Activated gamma-delta T cell treated with anti-CD3 and anti-CD28 coated beads, Interleukin-2, amount 50 U/mL, for 16 hours (primary cell): ENCODE data around the gene GDF7.

ENCODE experiments used
- DNase-seq: peaks from one replicate; pipeline ENCODE4 v3.0.0-alpha.2; 2020; ENCODE audit warnings: low read depth

GDF7 gene

GRCh38 chr2:20674309-20674965, 7.5 kb downstream of the GDF7 start:
- DNase-seq: no peak

DNA sequence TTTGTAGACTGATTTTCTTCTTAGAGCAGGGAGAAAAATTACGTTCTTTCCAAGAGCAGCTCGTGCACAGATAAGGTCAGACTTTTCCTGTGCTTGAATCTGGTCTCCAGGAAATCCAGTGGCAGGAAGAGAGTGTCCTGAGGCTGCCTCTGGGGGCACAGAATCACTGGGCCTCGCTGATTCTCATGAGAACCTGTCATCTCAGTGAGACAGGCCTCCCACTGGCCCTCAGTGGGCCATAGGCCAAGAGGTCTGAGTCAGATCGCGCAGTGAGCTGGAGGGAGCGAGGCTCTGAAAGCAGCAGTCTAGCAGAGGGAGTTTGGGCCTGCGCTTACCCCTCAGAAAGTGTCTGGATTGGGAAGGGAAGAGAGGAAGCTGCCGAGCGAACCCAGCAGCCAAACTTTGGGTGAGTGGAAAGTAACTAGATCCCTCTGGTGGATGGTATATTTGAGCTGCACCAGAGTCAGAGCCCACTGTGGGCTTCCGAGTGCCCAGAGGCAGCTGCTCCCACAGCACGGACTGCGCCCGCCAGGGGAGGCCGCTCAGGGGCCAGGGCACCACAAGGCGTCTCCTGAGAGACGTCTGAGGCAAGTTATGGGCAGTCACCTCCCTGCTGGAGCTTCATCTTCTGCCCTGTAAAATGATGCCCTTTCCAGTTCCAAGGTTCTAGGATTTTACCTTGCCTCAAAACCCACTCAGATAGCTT, 8.2 kb downstream of the GDF7 start:
- no peak for DNase-seq

- DNase-seq: no peak
Measured at GRCh38 chr2:20675701-20676352, 8.9 kb downstream of the GDF7 start.

GRCh38 chr2:20676353-20677215, 9.6 kb downstream of the GDF7 start:
- no peak for DNase-seq

DNA sequence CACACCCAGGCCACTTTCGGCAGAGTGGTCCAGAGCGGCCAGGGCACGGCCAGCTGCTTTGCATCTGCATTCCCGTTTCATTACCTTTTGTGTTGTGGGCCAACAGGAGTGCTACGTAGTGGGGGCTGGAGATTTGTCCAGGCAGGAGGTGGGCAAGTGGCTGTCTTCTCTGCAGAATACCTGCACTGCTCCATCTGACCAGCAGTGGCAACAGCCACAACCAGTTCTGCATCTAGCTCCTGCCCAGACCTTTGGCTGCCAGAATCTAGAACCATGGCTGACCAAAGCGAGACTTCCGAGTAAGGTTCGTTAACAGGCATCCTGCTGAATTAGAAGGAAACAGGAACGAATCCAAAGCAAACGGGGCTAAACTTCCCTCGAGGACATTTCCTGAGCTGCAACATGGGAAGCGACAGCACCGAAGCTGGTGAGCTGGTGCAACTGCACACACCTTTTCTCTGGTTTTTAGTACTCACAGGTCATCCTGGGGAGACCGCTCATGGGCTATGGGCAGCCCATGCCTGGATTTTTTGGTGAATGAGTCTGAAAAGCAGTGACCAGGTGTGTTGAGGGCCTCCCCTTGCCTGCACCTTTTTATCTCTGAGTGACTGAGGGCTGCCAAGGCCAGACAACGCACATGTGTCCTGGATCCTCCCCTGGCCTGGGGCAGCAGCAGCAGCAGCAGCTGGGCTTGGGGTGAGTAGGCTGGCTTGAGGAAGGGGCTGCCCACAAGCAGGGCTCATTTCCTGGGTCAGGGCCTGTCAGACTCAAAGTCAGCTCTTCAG, 10.5 kb downstream of the GDF7 start:
- DNase-seq: no peak

GRCh38 chr2:20678086-20678395, 11.1 kb downstream of the GDF7 start:
- no peak for DNase-seq

GRCh38 chr2:20678780-20679179, 11.8 kb downstream of the GDF7 start:
- DNase-seq: no peak

DNA sequence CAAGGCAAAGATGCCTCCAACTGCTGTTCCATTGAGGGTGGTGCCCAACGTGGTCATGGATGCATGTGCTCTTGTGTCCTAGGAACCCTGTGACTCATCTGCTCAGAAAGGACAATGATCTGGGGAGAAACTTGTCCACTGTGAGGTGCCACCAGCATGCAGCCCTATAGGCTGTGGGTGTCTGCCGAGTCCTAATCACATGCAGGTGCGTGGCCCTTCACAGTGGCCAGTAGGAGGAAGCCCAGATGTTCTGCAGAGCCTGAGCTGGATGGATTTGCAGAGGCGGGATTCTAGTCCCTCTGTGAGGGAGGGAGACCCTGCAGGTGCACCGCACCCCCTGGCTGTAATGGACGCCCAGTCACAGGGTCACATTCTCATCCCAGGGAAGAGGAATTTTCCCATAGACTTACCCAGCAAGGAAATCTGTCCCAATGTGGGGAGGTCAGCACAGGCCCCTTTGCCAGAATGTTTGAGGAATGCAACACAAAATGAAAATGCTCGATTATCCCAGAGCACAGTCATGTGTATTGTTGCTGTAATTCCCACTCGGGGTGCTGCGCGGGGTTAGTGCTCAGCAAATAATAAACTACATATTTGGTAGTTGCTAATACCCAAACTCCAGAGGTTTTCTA, 13.9 kb downstream of the GDF7 start:
- no peak for DNase-seq

GRCh38 chr2:20682167-20682920, 15.4 kb downstream of the GDF7 start:
- DNase-seq: no peak

DNA sequence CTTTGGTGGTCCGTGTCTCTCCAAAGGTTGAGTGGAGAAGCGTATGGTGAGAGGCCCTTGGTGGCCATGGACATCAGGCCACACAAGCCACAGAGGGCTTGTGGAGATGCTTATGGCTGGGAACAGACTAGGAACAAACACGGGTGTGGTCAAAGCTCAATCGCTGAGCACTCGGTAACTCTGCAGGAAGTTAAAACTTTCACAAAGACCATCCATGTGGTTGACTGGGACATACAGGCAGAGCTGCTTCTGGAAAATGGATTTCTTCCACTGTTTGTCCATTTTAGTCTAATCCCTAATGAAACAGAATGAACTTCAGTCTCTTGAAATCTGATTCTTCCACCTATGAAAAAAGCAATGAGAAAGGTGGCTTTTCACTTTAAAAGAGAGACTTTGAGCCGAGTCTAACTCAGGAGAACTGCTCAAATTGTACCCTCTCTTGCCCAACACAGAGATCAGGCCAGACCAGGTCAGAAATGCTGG, 17.7 kb downstream of the GDF7 start:
- no peak for DNase-seq

DNA sequence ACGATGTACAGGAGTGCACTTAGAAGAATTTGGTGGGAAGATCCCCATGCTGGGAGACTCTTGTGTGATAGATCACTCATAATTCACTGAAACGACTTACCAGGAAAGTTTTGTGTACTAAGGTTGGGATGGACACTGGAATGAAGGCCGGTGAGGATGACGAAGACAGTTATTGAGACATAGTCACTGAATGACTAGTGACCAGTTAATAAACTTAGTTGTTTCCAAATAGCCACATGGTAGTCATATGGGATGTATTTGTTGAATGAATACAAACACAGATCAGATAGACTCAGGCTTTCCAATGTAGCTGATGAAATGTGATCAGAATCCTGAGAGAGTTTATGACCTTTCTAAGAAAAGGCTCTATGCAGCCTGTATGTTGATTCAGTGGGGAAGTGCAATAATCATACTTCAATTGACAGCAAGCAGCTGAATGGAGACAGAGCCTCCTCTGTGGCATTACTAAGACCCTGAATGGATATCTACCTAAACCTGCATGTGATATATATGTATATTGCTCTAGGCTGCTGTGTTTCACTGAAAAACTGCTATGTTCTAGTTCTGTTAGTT, 20.4 kb downstream of the GDF7 start:
- DNase-seq: no peak

DNA sequence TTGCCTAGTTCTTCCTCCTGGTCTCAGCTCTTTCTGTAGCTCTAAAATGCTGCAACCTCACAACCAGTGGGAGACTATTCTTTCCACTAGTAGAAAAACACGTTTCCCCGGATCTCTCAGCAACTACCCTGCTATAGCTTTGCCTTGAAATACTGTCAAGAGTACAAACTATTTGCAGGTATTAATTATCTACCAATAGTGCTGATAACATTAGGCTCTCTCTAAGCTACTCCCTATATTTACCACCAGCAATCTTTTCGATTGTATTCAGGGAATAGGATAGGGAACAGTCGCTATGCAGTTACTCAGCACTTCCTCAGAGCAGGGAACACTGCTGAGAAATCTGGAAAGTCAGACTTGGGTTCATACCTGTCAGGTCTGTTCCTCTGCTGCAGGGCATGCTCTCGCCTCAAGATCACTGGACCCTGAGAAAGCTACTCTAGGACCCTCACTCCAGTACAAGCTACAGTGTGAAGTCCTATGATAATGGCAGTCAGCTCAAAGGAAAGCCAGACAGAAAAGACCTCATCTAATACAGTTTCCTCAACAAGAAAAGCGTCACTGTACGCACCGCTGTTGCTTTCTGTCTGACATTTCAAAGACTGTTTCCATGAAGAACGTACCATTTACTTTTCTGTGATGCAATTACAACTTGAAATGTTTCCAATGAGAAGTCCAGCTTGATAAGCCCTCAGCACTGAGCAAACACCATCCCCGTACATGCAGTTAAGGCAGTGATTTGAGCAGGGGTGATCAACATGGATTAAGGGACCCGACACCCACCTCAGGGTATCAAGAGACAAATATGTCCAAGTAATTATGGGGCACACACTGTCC, 22.7 kb downstream of the GDF7 start:
- no peak for DNase-seq

GRCh38 chr2:20691076-20691734, 24.3 kb downstream of the GDF7 start:
- DNase-seq: no peak

DNA sequence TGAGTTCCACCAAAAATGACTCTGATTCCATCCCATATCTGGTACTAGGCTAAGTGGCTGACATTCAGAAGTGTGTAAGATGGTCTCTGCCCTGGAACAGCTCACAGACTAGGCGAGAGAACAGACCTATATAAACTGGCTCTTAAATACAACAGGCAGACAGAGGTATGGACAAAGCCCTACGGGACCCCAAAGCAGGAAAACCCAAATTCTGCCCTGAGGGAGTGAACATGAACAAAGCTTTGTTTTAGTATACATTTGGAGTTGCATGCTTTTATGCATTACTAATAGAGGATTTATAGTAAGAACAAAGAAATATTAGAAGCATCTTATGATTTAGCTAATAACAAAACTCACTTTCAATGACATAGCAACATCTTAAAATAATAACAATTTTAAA, 25.1 kb downstream of the GDF7 start:
- no peak for DNase-seq

- DNase-seq: no peak
Measured at GRCh38 chr2:20693317-20693716, 26.4 kb downstream of the GDF7 start.

DNA sequence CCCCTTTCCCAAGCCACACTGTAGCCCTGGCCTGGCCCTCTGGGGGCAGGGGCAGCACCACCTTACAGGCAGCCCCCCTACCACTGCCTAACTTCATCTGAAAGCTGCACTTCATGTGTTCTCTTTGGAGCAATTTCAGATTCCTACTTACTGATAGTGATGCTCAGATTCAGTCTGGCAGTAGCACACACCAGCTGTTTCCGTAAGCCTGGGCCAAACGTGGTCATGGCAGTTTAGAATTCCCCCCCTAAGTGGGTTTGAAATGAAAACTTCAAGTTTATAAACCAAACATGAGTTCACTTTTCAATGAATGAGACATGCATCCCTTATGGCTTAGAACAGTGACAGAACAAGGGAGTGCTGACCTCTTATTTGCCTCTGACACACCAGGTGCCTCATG, 29.4 kb downstream of the GDF7 start:
- no peak for DNase-seq

DNA sequence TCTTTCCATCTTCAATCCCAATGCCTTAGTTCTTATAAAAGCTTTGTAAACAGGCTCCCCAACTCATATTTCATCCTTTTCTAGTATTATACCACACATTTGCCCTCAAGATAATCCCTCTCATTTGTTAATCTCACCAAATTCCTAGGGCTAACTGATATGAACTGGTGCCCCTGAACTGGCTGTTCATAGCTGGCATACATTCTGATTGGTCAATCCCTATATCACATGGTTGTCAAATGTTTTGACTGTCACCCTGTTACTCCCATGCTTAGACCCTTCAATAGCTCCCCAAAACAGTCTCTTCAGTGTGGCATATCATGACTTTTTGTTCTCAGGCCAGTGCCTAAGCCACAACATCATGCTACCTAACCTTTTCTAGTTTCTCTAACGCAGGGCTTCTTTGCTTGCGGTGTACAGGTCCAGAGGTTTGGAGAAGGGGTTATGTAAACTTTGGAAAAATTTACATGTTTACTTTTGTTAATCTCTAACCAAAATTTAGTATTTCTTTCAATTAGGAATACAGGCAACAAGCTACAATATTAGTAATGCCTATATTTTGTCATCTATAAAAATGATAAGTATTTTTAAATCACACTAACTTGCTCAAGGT, 30.5 kb downstream of the GDF7 start:
- no peak for DNase-seq

DNA sequence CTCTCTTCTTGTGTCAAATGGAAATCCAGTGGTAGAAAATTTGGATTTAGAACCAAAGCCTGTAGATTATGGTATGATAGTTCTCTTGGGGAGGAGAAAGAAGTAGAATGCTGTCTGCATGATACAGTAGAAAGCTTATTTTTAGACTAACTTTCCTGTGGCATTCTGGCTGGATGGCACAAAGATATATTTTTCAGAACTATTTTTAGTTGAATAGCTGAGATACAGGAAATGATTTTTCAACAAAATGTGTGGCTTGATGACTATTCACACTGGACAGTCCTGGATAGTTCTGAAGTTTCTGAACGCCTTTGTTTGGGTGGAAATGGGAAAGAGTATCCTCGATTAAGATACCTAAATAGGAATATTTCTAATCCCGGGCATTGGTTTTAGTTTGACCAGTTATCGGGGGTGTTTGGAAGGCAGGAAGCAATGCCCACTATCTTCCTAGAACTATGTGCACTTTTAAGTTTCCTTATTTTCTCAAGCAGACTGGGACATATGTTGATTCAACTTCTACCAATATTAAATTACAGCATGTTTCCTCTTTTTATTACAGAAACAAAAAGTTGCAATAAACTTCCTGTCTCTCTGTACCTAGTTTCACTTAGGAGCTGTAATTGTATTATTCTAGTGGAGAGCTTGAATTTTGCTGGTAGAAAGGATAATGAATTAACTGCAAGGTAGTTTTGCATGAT, 32.1 kb downstream of the GDF7 start:
- no peak for DNase-seq
